Nephron (organoid): Measurements from ENCODE around the gene PRG2.

Experiments used
- H3K27ac Mint-ChIP-seq, 3 experiments: 2 replicates each; pipeline ENCODE4 v1.8.0; 2020; ENCODE audit warnings: mixed read lengths in 3 of 3, mild to moderate bottlenecking in 2 of 3, moderate library complexity in 1 of 3
- H3K27me3 Mint-ChIP-seq: 2 replicates; pipeline ENCODE4 v1.8.0; 2021; ENCODE audit warnings: low read depth, mild to moderate bottlenecking, moderate library complexity, mixed read lengths
- H3K36me3 Mint-ChIP-seq: 2 replicates; pipeline ENCODE4 v1.8.0; 2020; ENCODE audit warnings: low read depth, mixed read lengths
- H3K4me1 Mint-ChIP-seq: 2 replicates; pipeline ENCODE4 v1.8.0; 2020; ENCODE audit warnings: mixed read lengths
- H3K4me3 Mint-ChIP-seq, 3 experiments: 2 replicates each; pipeline ENCODE4 v1.8.0; 2020; ENCODE audit warnings: mild to moderate bottlenecking in 3 of 3, mixed read lengths in 3 of 3, moderate library complexity in 2 of 3
- H3K9me3 Mint-ChIP-seq: 2 replicates; pipeline ENCODE4 v1.8.0; 2020; ENCODE audit warnings: mixed read lengths
- TF ChIP-seq, protein P1 (sequence below), 3 experiments: fragments of 200-600 bp; sonication (generic); IDR thresholded peaks; one replicate each; pipeline ENCODE4 v1.5.0; 2021; ENCODE audit warnings: antibody characterized with exemption in 3 of 3; ENCODE audit not compliant: unreplicated experiment in 3 of 3

Gene PRG2

DNA sequence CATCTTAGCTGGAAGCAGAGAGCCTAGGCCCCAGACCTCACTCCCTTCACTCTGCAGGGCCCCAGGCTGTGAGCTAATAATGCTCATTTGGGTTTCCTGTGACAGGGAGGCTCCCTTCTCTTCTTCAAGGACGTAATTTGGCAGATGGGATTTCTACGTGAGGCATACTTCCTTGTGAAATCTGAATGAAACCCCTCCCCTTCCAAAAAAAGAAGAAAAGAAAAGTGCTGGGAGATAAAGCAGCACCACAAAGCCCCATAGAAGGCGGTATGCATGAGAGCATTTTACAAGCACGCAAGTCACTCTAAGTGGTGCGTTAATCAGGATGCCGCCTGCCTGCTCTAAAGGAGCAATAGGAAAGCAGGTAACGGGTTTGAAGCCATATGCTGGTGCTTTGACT lies 46.6 kb downstream of the PRG2 start:
- TF ChIP-seq, protein P1, sequence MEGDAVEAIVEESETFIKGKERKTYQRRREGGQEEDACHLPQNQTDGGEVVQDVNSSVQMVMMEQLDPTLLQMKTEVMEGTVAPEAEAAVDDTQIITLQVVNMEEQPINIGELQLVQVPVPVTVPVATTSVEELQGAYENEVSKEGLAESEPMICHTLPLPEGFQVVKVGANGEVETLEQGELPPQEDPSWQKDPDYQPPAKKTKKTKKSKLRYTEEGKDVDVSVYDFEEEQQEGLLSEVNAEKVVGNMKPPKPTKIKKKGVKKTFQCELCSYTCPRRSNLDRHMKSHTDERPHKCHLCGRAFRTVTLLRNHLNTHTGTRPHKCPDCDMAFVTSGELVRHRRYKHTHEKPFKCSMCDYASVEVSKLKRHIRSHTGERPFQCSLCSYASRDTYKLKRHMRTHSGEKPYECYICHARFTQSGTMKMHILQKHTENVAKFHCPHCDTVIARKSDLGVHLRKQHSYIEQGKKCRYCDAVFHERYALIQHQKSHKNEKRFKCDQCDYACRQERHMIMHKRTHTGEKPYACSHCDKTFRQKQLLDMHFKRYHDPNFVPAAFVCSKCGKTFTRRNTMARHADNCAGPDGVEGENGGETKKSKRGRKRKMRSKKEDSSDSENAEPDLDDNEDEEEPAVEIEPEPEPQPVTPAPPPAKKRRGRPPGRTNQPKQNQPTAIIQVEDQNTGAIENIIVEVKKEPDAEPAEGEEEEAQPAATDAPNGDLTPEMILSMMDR (IDR thresholded peaks at IDR 0.05; ENCODE audit: unreplicated experiment in 3 of 3), result no peak
- Mint-ChIP-seq H3K4me1 (peaks cover 59% of the 10 kb centered on the region), H3K27ac (peak overlapping the region; percentile 43 to 44 (median 44)), H3K4me3 (no peak overlapping the region), H3K36me3 (no peaks in the 10 kb centered on the region), H3K27me3 (no peaks in the 10 kb centered on the region), H3K9me3 (no peaks in the 10 kb centered on the region)

DNA sequence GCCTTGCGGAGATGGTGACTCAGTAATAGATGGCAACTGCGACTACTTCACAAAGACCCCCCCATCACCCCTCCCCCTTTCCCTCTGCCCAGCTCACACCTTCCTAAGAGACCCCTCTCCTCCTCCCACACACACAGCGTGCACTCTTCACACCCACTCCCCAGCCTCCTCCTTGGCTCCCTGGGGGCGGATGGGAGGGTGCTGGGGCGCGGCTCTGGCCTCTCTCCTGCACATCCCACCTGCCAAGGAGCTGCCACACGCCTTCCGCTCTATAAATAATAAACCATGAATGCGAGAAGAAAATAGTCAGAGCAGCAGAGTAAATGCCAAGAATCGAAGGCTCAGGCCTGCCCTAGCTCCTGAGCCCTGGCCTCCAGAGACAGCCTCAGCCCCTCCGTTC lies 47.7 kb downstream of the PRG2 start:
- Mint-ChIP-seq H3K4me3 (peak overlapping the region in 1 of 3 experiments; percentile 32), H3K36me3 (no peaks in the 10 kb centered on the region), H3K9me3 (no peaks in the 10 kb centered on the region), H3K4me1 (peaks cover 61% of the 10 kb centered on the region), H3K27me3 (no peaks in the 10 kb centered on the region), H3K27ac (peak overlapping the region in 2 of 3 experiments; percentile 33 to 47)
- TF ChIP-seq, protein P1 (IDR thresholded peaks at IDR 0.05; ENCODE audit: unreplicated experiment in 3 of 3), result no peak

DNA sequence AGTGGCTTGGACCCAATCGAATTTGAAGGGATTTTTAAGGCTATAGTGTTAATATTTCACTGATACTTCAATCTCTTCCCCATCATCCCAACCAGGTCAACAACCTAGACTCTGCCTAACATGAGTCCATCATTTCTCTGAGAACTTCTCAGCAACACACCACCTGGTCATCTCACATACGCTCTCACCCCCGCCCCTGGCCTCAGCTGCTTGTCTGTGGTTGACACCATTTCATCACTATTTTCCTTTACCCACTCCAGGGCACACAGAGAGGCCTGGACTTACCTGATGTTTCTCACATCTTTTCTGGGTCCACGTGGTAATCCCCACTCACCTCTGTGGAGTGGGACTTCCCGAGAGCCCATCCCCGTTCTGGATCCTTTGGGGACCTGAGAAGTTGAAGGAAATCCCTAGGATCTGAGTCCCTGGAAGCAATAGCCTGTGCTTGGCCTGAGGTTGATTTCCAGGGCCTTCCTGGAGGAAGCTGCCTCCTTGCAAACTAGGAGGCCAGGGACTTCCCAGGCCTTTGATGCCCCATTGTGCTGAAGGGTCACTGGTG lies 49.1 kb downstream of the PRG2 start:
- Mint-ChIP-seq H3K27ac (peak overlapping the region in 1 of 3 experiments; percentile 69), H3K36me3 (no peaks in the 10 kb centered on the region), H3K4me3 (no peak overlapping the region), H3K27me3 (no peaks in the 10 kb centered on the region), H3K4me1 (peaks cover 62% of the 10 kb centered on the region), H3K9me3 (no peaks in the 10 kb centered on the region)
- TF ChIP-seq, protein P1 (IDR thresholded peaks at IDR 0.05; ENCODE audit: unreplicated experiment in 3 of 3), result no peak

DNA sequence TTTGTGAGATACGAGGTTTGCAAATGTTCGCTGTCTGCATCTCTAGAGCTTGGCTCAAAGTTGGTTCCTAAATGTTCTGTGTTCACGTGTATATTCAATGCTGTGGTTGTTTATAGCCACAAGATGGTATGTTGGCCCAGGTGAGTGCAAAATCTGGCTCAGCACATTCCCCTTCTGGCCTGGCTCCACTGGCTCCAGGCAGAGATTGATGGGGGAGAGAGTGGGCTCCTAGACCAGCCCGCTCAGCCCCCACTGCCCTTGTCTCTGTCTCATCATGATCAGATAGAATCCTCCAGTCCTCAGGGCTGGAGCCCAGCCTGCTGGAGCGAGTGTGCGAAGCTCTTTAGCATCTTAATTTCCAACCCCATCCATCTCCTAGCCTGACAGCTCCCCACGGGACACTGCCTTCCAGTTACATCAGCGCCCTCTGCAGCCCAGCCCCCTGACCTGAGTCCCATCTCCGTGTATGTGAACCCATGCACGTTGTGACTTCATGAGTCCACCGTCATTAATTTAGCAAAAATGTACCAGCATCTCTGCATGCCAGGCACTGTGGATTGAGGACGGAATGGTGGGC lies 50.3 kb downstream of the PRG2 start:
- Mint-ChIP-seq H3K4me1 (peaks cover 64% of the 10 kb centered on the region), H3K4me3 (peak overlapping the region; percentile 31 to 64 (median 60)), H3K9me3 (no peaks in the 10 kb centered on the region), H3K27ac (peak overlapping the region; percentile 69 to 88 (median 80)), H3K27me3 (no peaks in the 10 kb centered on the region), H3K36me3 (no peaks in the 10 kb centered on the region)
- TF ChIP-seq, protein P1 (IDR thresholded peaks at IDR 0.05; ENCODE audit: unreplicated experiment in 3 of 3), result peak in 1 of 3 experiments; percentile 27

DNA sequence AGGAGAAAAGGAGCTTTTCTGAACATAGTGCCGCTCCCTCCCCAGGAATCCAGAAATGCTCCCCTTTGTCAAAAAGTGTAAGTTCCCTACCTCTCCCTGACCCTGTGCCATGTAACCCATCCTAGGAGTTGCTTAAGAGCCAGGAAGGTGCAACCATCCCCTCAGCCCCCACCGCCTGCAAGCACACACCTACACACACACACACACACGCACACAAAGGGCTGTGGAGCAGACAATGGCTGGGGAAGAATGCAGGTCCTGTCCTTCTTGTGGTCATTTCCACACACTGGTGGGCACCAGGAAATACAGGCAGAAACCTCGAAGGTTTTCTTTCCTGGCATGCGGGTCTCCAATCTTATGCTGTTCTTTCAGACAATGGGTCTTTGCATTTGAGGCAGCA lies 51.1 kb downstream of the PRG2 start:
- no peaks in the 10 kb centered on the region for H3K27me3 Mint-ChIP-seq
- H3K36me3 Mint-ChIP-seq, result peaks cover under 1% of the 10 kb centered on the region
- peak overlapping the region; percentile 69 to 88 (median 80) for H3K27ac Mint-ChIP-seq

More for the DNA sequence above, 51.1 kb downstream of the PRG2 start:
- H3K4me1 Mint-ChIP-seq, result peaks cover 72% of the 10 kb centered on the region
- no peaks in the 10 kb centered on the region for H3K9me3 Mint-ChIP-seq
- TF ChIP-seq, protein P1 (IDR thresholded peaks at IDR 0.05; ENCODE audit: unreplicated experiment in 3 of 3), result no peak
- peak overlapping the region in 2 of 3 experiments; percentile 65 to 71 for H3K4me3 Mint-ChIP-seq
